Muscle of leg (tissue), 11 donors: Measurements from ENCODE around the gene SPATS2. TPM values are rescaled to one million over a fixed set of nuclear protein-coding genes. Genes with fewer than 3 reads are reported as not detected.
A peak's percentile ranks its signal among the peaks of the same experiment; 100 is the strongest.

Experiments used
- DNase-seq: peaks from one replicate; pipeline ENCODE4 v3.0.0; 2013
- H3K27ac ChIP-seq: one replicate; pipeline ENCODE4 v1.5.1; 2013; ENCODE audit warnings: mild to moderate bottlenecking, low read length, control low read depth
- H3K27me3 ChIP-seq: one replicate; pipeline ENCODE4 v1.6.1; 2013; ENCODE audit warnings: low read length; ENCODE audit not compliant: control insufficient read depth, insufficient read depth
- H3K36me3 ChIP-seq: one replicate; pipeline ENCODE4 v1.6.1; 2013; ENCODE audit warnings: low read length; ENCODE audit not compliant: control insufficient read depth, insufficient read depth
- H3K4me1 ChIP-seq: one replicate; pipeline ENCODE4 v1.6.1; 2013; ENCODE audit warnings: low read length; ENCODE audit not compliant: control insufficient read depth, insufficient read depth
- H3K4me3 ChIP-seq: one replicate; pipeline ENCODE4 v1.5.1; 2013; ENCODE audit warnings: low read length, control low read depth
- H3K9me3 ChIP-seq: replicated peaks from 2 replicates; pipeline ENCODE4 v1.6.1; 2013; ENCODE audit warnings: low read depth, low read length; ENCODE audit not compliant: control insufficient read depth
- WGBS: methylation state at CpG from one replicate; pipeline ENCODE4 v1.1.5; 2013; ENCODE audit warnings: missing lambda C conversion rate; ENCODE audit not compliant: insufficient coverage; 5-methylcytosine and 5-hydroxymethylcytosine counted together
- polyA plus RNA-seq, 8 donors: library from polyadenylated mRNA; unstranded; fragments of 120-200 nt; gene quantifications; one replicate each; pipeline versions ENCODE4 v1.2.1 to v1.2.3, GENCODE V29; 2013; ENCODE audit warnings: inconsistent platforms in 1 of 8, low replicate concordance in 1 of 8; ENCODE audit not compliant: insufficient read length in 8 of 8, insufficient read depth in 1 of 8
- total RNA-seq: library from RNA; stranded (reverse); fragments of 120-200 nt; gene quantifications from one replicate; pipeline ENCODE4 v1.2.4, GENCODE V29; 2013

Gene SPATS2
- total and polyA plus RNA-seq, 9 donors = 18.8 to 42.1 (median 29.2) TPM

GRCh38 chr12:49349266-49349665 lies 18.0 kb upstream of the SPATS2 start:
- Histone ChIP-seq H3K27ac (no peak overlapping the region), H3K4me3 (no peak overlapping the region), H3K4me1 (peaks cover 29% of the 10 kb centered on the region), H3K36me3 (no peaks in the 10 kb centered on the region), H3K27me3 (peaks cover 74% of the 10 kb centered on the region), H3K9me3 (no peaks in the 10 kb centered on the region)
- no peak for DNase-seq
- WGBS = 85% methylated on average over 10 of the region's 11 CpGs

- Histone ChIP-seq H3K27me3 (peaks cover 48% of the 10 kb centered on the region), H3K4me3 (no peak overlapping the region), H3K4me1 (peaks cover 7% of the 10 kb centered on the region), H3K9me3 (no peaks in the 10 kb centered on the region), H3K36me3 (no peaks in the 10 kb centered on the region), H3K27ac (no peak overlapping the region)
- WGBS = no CpG with 5 or more reads among the region's 2 CpGs
- no peak for DNase-seq
Measured at GRCh38 chr12:49352351-49352750, 14.9 kb upstream of the SPATS2 start.

GRCh38 chr12:49355913-49356312 lies 11.3 kb upstream of the SPATS2 start:
- Histone ChIP-seq H3K4me3 (no peak overlapping the region), H3K36me3 (no peaks in the 10 kb centered on the region), H3K9me3 (no peaks in the 10 kb centered on the region), H3K27me3 (peaks cover 22% of the 10 kb centered on the region), H3K4me1 (no peaks in the 10 kb centered on the region), H3K27ac (no peak overlapping the region)
- WGBS = 84% methylated on average over 5 of the region's 10 CpGs
- DNase-seq = no peak

GRCh38 chr12:49357103-49357678 lies 10.1 kb upstream of the SPATS2 start:
- DNase-seq = peak; percentile 56
- H3K4me3 ChIP-seq = no peak overlapping the region
- no peaks in the 10 kb centered on the region for H3K9me3 ChIP-seq
- no peaks in the 10 kb centered on the region for H3K36me3 ChIP-seq
- no peak overlapping the region for H3K27ac ChIP-seq
- WGBS = no CpG with 5 or more reads among the region's 3 CpGs
- peaks cover 14% of the 10 kb centered on the region for H3K27me3 ChIP-seq
- no peaks in the 10 kb centered on the region for H3K4me1 ChIP-seq

GRCh38 chr12:49358483-49359141 lies 8.7 kb upstream of the SPATS2 start:
- Histone ChIP-seq H3K4me1 (no peaks in the 10 kb centered on the region), H3K27ac (no peak overlapping the region), H3K27me3 (peaks cover 7% of the 10 kb centered on the region), H3K4me3 (no peak overlapping the region), H3K36me3 (no peaks in the 10 kb centered on the region), H3K9me3 (no peaks in the 10 kb centered on the region)
- peak; percentile 77 for DNase-seq
- 20% methylated on average over 1 of the region's 7 CpGs for WGBS

- Histone ChIP-seq H3K27me3 (peaks cover 3% of the 10 kb centered on the region), H3K9me3 (no peaks in the 10 kb centered on the region), H3K36me3 (no peaks in the 10 kb centered on the region), H3K4me1 (no peaks in the 10 kb centered on the region), H3K4me3 (no peak overlapping the region), H3K27ac (no peak overlapping the region)
- 100% methylated on average over 1 of the region's 7 CpGs for WGBS
- no peak for DNase-seq
Measured at GRCh38 chr12:49359671-49360070, 7.6 kb upstream of the SPATS2 start.

GRCh38 chr12:49362077-49362476 lies 5.2 kb upstream of the SPATS2 start:
- H3K27me3 ChIP-seq = no peaks in the 10 kb centered on the region
- DNase-seq = no peak
- H3K4me3 ChIP-seq = no peak overlapping the region
- H3K4me1 ChIP-seq = peaks cover 3% of the 10 kb centered on the region
- WGBS = no CpG with 5 or more reads among the region's 1 CpG
- no peaks in the 10 kb centered on the region for H3K36me3 ChIP-seq
- H3K27ac ChIP-seq = no peak overlapping the region
- no peaks in the 10 kb centered on the region for H3K9me3 ChIP-seq

- DNase-seq = peak; percentile 56
- Histone ChIP-seq H3K27me3 (no peaks in the 10 kb centered on the region), H3K27ac (no peak overlapping the region), H3K4me1 (peaks cover 11% of the 10 kb centered on the region), H3K4me3 (no peak overlapping the region), H3K36me3 (no peaks in the 10 kb centered on the region), H3K9me3 (no peaks in the 10 kb centered on the region)
- no CpG with 5 or more reads among the region's 1 CpG for WGBS
Measured at GRCh38 chr12:49364989-49365388, 2.3 kb upstream of the SPATS2 start.

GRCh38 chr12:49365542-49365941 lies 1.7 kb upstream of the SPATS2 start:
- Histone ChIP-seq H3K27ac (no peak overlapping the region), H3K9me3 (no peaks in the 10 kb centered on the region), H3K4me3 (no peak overlapping the region), H3K36me3 (no peaks in the 10 kb centered on the region), H3K4me1 (peaks cover 11% of the 10 kb centered on the region), H3K27me3 (no peaks in the 10 kb centered on the region)
- no peak for DNase-seq
- no CpG with 5 or more reads among the region's 5 CpGs for WGBS

GRCh38 chr12:49366096-49366651 lies 1.1 kb upstream of the SPATS2 start:
- no peak for DNase-seq
- H3K27me3 ChIP-seq = no peaks in the 10 kb centered on the region
- H3K4me3 ChIP-seq = peak overlapping the region; percentile 86
- H3K9me3 ChIP-seq = no peaks in the 10 kb centered on the region
- WGBS = 3% methylated on average over 30 of the region's 38 CpGs
- peaks cover 11% of the 10 kb centered on the region for H3K4me1 ChIP-seq
- no peaks in the 10 kb centered on the region for H3K36me3 ChIP-seq
- peak overlapping the region; percentile 98 for H3K27ac ChIP-seq
